Stomach (tissue), 9 donors: ENCODE results near the gene NSUN6. TPM values are rescaled to one million over a fixed set of nuclear protein-coding genes. Genes with fewer than 3 reads are reported as not detected.

ENCODE experiments used
- DNase-seq, 2 donors: peaks; one replicate each; pipeline versions ENCODE4 v3.0.0 to v3.0.0-alpha.2; 2013 to 2019
- H3K27ac ChIP-seq, 5 donors: fragments of 200-600 bp in 4 of 5; sonication (generic) in 4 of 5; one replicate each; pipeline ENCODE4 v1.5.1; 2013 to 2019; ENCODE audit warnings: mild to moderate bottlenecking in 1 of 5, moderate library complexity in 1 of 5
- H3K27me3 ChIP-seq, 3 donors: fragments of 200-600 bp; sonication (generic); one replicate each; pipeline ENCODE4 v1.5.1; 2017 to 2019; ENCODE audit warnings: mixed run types in 1 of 3
- H3K36me3 ChIP-seq, 4 donors: fragments of 200-600 bp; sonication (generic); 1 replicate in 3 of 4; 2 replicates in 1 of 4; pipeline ENCODE4 v1.5.1; 2016 to 2019
- H3K4me1 ChIP-seq, 4 donors: fragments of 200-600 bp; sonication (generic); one replicate each; pipeline ENCODE4 v1.5.1; 2016 to 2019
- H3K4me3 ChIP-seq, 4 donors: fragments of 200-600 bp; sonication (generic) in 3 of 4; one replicate each; pipeline ENCODE4 v1.5.1; 2016 to 2019; ENCODE audit warnings: mild to moderate bottlenecking in 1 of 4
- H3K9me3 ChIP-seq, 4 donors: fragments of 200-600 bp; sonication (generic); one replicate each; pipeline ENCODE4 v1.5.1; 2016 to 2019
- CTCF ChIP-seq, 7 experiments: fragments of 450-650 bp in 4 of 7; fragments of 200-600 bp in 3 of 7; sonication (generic) in 3 of 7; IDR thresholded peaks; one replicate each; pipeline ENCODE4 v1.5.1; 2016 to 2019; ENCODE audit warnings: antibody characterized with exemption in 7 of 7, control low read depth in 2 of 7, mild to moderate bottlenecking in 1 of 7
- EP300 ChIP-seq: sonication (generic); formaldehyde crosslinking; IDR thresholded peaks from one replicate; pipeline ENCODE4 v1.6.1; 2017; ENCODE audit warnings: antibody characterized with exemption
- POLR2A ChIP-seq, 4 donors: fragments of 450-650 bp; IDR thresholded peaks; one replicate each; pipeline ENCODE4 v1.6.1; 2016; ENCODE audit warnings: antibody characterized with exemption in 4 of 4, control low read depth in 2 of 4, mild to moderate bottlenecking in 1 of 4, moderate library complexity in 1 of 4
- POLR2AphosphoS5 ChIP-seq, 3 donors: sonication (generic); formaldehyde crosslinking; IDR thresholded peaks; one replicate each; pipeline ENCODE4 v1.6.1; 2016; ENCODE audit warnings: antibody characterized with exemption in 3 of 3
- WGBS, 5 donors: extraction: QIAGEN DNeasy Blood & Tissue Kit in 3 of 5; methylation state at CpG; one replicate each; pipeline versions ENCODE4 v1.1.5 to v1.1.7; 2013 to 2018; 5-methylcytosine and 5-hydroxymethylcytosine counted together
- intact Hi-C: fragments of 100-400 bp; cut with DNase I; formaldehyde crosslinking; loops from one replicate; pipeline ENCODE4 v1.15.1; 2023; ENCODE audit warnings: low total_unique reads
- polyA plus RNA-seq, 3 donors: library from polyadenylated mRNA; stranded (reverse); fragments of 200-250 nt; gene quantifications; one replicate each; pipeline ENCODE4 v1.2.3, GENCODE V29; 2013
- total RNA-seq, 5 donors: library from RNA; depleted of rRNA; stranded (reverse); fragments of >200 nt; gene quantifications; one replicate each; pipeline versions ENCODE4 v1.1.0 to v1.2.3, GENCODE V29; 2014 to 2016
- donor health status: healthy with polysubstance abuse.
- donor health status: Bipolar disorder and iron deficiency.
- donor health status: healthy.

NSUN6 gene
- total and polyA plus RNA-seq, 8 donors = 3.1 to 52.7 (median 8.2) TPM

GRCh38 chr10:18689498-18689897, 38.1 kb upstream of the NSUN6 start:
- Histone ChIP-seq H3K9me3 (no peaks in the 10 kb centered on the region), H3K4me1 (no peaks in the 10 kb centered on the region), H3K27me3 (no peaks in the 10 kb centered on the region), H3K36me3 (no peaks in the 10 kb centered on the region), H3K4me3 (no peak overlapping the region), H3K27ac (no peak overlapping the region)
- TF ChIP-seq POLR2A (IDR thresholded peaks at IDR 0.05) (no peak), CTCF (IDR thresholded peaks at IDR 0.05) (peak in 1 of 7 experiments; percentile 11)
- DNase-seq = peak in 1 of 2 donors; percentile 46
- intact Hi-C loops = no loop called here
- 9 to 21% (median 13%) methylated on average over 3 of the region's 3 CpGs for WGBS, 5 donors

- DNase-seq = no peak
- no peak for TF ChIP-seq EP300
- TF ChIP-seq POLR2AphosphoS5 (IDR thresholded peaks at IDR 0.05) = no peak
- no peak for TF ChIP-seq POLR2A (IDR thresholded peaks at IDR 0.05)
- TF ChIP-seq CTCF (IDR thresholded peaks at IDR 0.05) = no peak
- 58 to 75% (median 71%) methylated on average over 5 of the region's 5 CpGs for WGBS, 5 donors
Observed at GRCh38 chr10:18687706-18688105, 36.3 kb upstream of the NSUN6 start.

DNA sequence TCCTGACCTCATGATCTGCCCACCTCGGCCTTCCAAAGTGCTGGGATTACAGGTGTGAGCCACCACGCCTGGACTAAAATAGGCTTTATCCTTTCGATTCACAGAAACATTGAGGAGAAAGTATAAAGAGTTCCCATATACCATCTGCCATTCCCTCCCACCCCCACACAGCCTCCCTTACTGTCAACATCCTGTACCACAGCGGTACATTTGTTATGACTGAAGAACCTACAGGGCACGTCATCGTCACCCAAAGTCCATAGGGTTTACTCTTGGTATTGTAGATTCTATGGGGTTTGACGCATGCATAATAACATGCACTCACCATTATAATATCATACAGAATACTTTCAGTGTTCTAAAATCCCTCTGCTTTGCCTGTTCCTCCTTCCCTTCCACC, 35.8 kb upstream of the NSUN6 start:
- intact Hi-C loops = no loop called here
- 81 to 87% (median 82%) methylated on average over 7 of the region's 7 CpGs for WGBS, 5 donors
- Histone ChIP-seq H3K36me3 (peaks cover 0 to 6% (median 0%) of the 10 kb centered on the region in 4 donors), H3K9me3 (no peaks in the 10 kb centered on the region), H3K4me3 (no peak overlapping the region), H3K4me1 (no peaks in the 10 kb centered on the region), H3K27me3 (no peaks in the 10 kb centered on the region), H3K27ac (no peak overlapping the region)
- DNase-seq = no peak
- TF ChIP-seq CTCF (IDR thresholded peaks at IDR 0.05) (no peak), POLR2AphosphoS5 (IDR thresholded peaks at IDR 0.05) (no peak), EP300 (no peak)

More at GRCh38 chr10:18687706-18688105, 36.3 kb upstream of the NSUN6 start:
- Histone ChIP-seq H3K27ac (no peak overlapping the region), H3K4me3 (no peak overlapping the region), H3K36me3 (peaks cover 0 to 4% (median 0%) of the 10 kb centered on the region in 4 donors), H3K4me1 (no peaks in the 10 kb centered on the region), H3K27me3 (no peaks in the 10 kb centered on the region), H3K9me3 (no peaks in the 10 kb centered on the region)
- intact Hi-C loops = no loop called here

DNA sequence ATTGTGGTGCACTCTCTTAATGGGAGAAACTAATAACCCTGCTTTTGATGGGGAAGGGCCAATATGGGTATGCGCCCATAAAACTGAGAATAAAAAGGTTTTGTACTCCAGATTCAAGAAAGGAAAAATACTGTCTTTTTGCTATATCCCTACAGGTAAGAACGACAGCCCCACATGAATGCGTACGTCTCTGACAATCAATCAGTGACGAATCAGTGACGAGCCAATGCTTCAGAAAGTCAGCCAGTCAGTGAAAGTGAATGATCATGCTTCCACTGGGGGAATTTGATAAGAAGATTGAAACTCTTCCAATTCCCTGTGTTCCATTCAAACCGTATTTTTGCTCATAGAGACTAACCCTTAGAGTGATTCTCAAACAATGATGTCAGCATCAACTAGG, 34.2 kb upstream of the NSUN6 start:
- TF ChIP-seq CTCF (IDR thresholded peaks at IDR 0.05) (no peak), EP300 (no peak)
- Histone ChIP-seq H3K4me3 (no peak overlapping the region), H3K4me1 (no peaks in the 10 kb centered on the region), H3K36me3 (peaks cover 0 to 6% (median 0%) of the 10 kb centered on the region in 4 donors), H3K27ac (no peak overlapping the region), H3K9me3 (no peaks in the 10 kb centered on the region), H3K27me3 (no peaks in the 10 kb centered on the region)
- 71 to 82% (median 74%) methylated on average over 7 of the region's 7 CpGs for whole genome bisulfite sequencing, 5 donors
- intact Hi-C loops = no loop called here
- no peak for DNase-seq
